ENCODE measurements around the gene LRRC27. TPM values are rescaled to one million over a fixed set of nuclear protein-coding genes. Genes with fewer than 3 reads are reported as not detected.

The LRRC27 gene
- total RNA-seq, 1 experiment from 2014 or later: 3.8 TPM

GRCh38 chr10:132421847-132422751, 90.1 kb downstream of the LRRC27 start:
- no peaks in the 10 kb centered on the region for H3K27me3 ChIP-seq (replicated peaks)
- no peak overlapping the region for H3K27ac ChIP-seq
- DNase-seq (ENCODE audit: low read depth in 1 of 2, low spot score in 2 of 2): no peak
- H3K4me3 ChIP-seq: no peak overlapping the region
- H3K36me3 ChIP-seq: no peaks in the 10 kb centered on the region
- peaks cover 6% of the 10 kb centered on the region for H3K4me1 ChIP-seq (replicated peaks)
- H3K9me3 ChIP-seq (replicated peaks): no peaks in the 10 kb centered on the region

GRCh38 chr10:132422903-132423825, 91.2 kb downstream of the LRRC27 start:
- no peak for DNase-seq (ENCODE audit: low read depth in 1 of 2, low spot score in 2 of 2)
- no peaks in the 10 kb centered on the region for H3K36me3 ChIP-seq
- H3K27ac ChIP-seq: no peak overlapping the region
- peaks cover 6% of the 10 kb centered on the region for H3K4me1 ChIP-seq (replicated peaks)
- H3K9me3 ChIP-seq (replicated peaks): no peaks in the 10 kb centered on the region
- H3K27me3 ChIP-seq (replicated peaks): no peaks in the 10 kb centered on the region
- no peak overlapping the region for H3K4me3 ChIP-seq

- no peak overlapping the region for H3K4me3 ChIP-seq
- H3K4me1 ChIP-seq (replicated peaks): peaks cover 6% of the 10 kb centered on the region
- no peaks in the 10 kb centered on the region for H3K9me3 ChIP-seq (replicated peaks)
- H3K36me3 ChIP-seq: no peaks in the 10 kb centered on the region
- DNase-seq (ENCODE audit: low read depth in 1 of 2, low spot score in 2 of 2): no peak
- no peaks in the 10 kb centered on the region for H3K27me3 ChIP-seq (replicated peaks)
- H3K27ac ChIP-seq: no peak overlapping the region
Measured at GRCh38 chr10:132423966-132424861, 92.2 kb downstream of the LRRC27 start.

- no peaks in the 10 kb centered on the region for H3K9me3 ChIP-seq (replicated peaks)
- no peaks in the 10 kb centered on the region for H3K27me3 ChIP-seq (replicated peaks)
- DNase-seq (ENCODE audit: low read depth in 1 of 2, low spot score in 2 of 2): no peak
- no peaks in the 10 kb centered on the region for H3K36me3 ChIP-seq
- no peak overlapping the region for H3K27ac ChIP-seq
- H3K4me1 ChIP-seq (replicated peaks): peaks cover 6% of the 10 kb centered on the region
- H3K4me3 ChIP-seq: no peak overlapping the region
Measured at GRCh38 chr10:132425029-132425756, 93.2 kb downstream of the LRRC27 start.

- H3K4me3 ChIP-seq: no peak overlapping the region
- no peak overlapping the region for H3K27ac ChIP-seq
- no peaks in the 10 kb centered on the region for H3K9me3 ChIP-seq (replicated peaks)
- H3K36me3 ChIP-seq: no peaks in the 10 kb centered on the region
- H3K27me3 ChIP-seq (replicated peaks): no peaks in the 10 kb centered on the region
- peaks cover 6% of the 10 kb centered on the region for H3K4me1 ChIP-seq (replicated peaks)
- DNase-seq (ENCODE audit: low read depth in 1 of 2, low spot score in 2 of 2): no peak
Measured at GRCh38 chr10:132425757-132426155, 93.8 kb downstream of the LRRC27 start.

GRCh38 chr10:132427006-132427771, 95.2 kb downstream of the LRRC27 start:
- Histone ChIP-seq H3K27me3 (replicated peaks) (no peaks in the 10 kb centered on the region), H3K27ac (no peak overlapping the region), H3K9me3 (replicated peaks) (no peaks in the 10 kb centered on the region), H3K4me3 (no peak overlapping the region), H3K4me1 (replicated peaks) (no peaks in the 10 kb centered on the region), H3K36me3 (no peaks in the 10 kb centered on the region)
- DNase-seq (ENCODE audit: low read depth in 1 of 2, low spot score in 2 of 2): no peak

- no peak for DNase-seq (ENCODE audit: low read depth in 1 of 2, low spot score in 2 of 2)
- Histone ChIP-seq H3K4me1 (replicated peaks) (no peaks in the 10 kb centered on the region), H3K27ac (no peak overlapping the region), H3K27me3 (replicated peaks) (no peaks in the 10 kb centered on the region), H3K9me3 (replicated peaks) (no peaks in the 10 kb centered on the region), H3K4me3 (no peak overlapping the region), H3K36me3 (no peaks in the 10 kb centered on the region)
Measured at GRCh38 chr10:132427939-132428367, 96.0 kb downstream of the LRRC27 start.

- Histone ChIP-seq H3K27me3 (replicated peaks) (no peaks in the 10 kb centered on the region), H3K36me3 (no peaks in the 10 kb centered on the region), H3K4me1 (replicated peaks) (no peaks in the 10 kb centered on the region), H3K4me3 (no peak overlapping the region), H3K9me3 (replicated peaks) (no peaks in the 10 kb centered on the region), H3K27ac (no peak overlapping the region)
- DNase-seq (ENCODE audit: low read depth in 1 of 2, low spot score in 2 of 2): no peak
Measured at GRCh38 chr10:132428486-132428995, 96.5 kb downstream of the LRRC27 start.

Other genes with a start within 250 kb of the LRRC27 start
- gene DPYSL4, start 145.2 kb upstream of the LRRC27 start, total RNA-seq (2014; rRNA removed; shearing (Covaris generic)): 1.3 TPM in 1 of 2 replicates, not detected in the other
- gene STK32C, start 24.2 kb upstream of the LRRC27 start, total RNA-seq (2014; rRNA removed; shearing (Covaris generic)): 5.5 and 13.4 TPM in 2 replicates
- gene PWWP2B, start 65.0 kb downstream of the LRRC27 start, total RNA-seq (2014; rRNA removed; shearing (Covaris generic)): 4.2 and 5.8 TPM in 2 replicates
- 56.8 and 62.3 TPM in 2 replicates for gene INPP5A, start 205.6 kb downstream of the LRRC27 start, total RNA-seq (2014; rRNA removed; shearing (Covaris generic))

All from SJSA1 (cell line).